Pancreas (tissue), 10 donors: ENCODE measurements around the gene TMEM256. TPM values are rescaled to one million over a fixed set of nuclear protein-coding genes. Genes with fewer than 3 reads are reported as not detected.
A peak's percentile ranks its signal among the peaks of the same experiment; 100 is the strongest.

Source experiments
- ATAC-seq, 4 donors: fragments of 200-7000 bp; cut with Tn5 transposase; one replicate each; pipeline versions ENCODE4 v1.8.0 to v1.9.1; 2020; ENCODE audit warnings: mild to moderate bottlenecking in 4 of 4, moderate library complexity in 4 of 4
- DNase-seq, 6 donors: peaks; one replicate each; pipeline ENCODE4 v3.0.0-alpha.2; 2020
- FAIRE-seq: peaks from 2 replicates; lab custom pipeline; 2012; peaks lifted over from hg19 to GRCh38; lab: Jason Lieb, UNC
- H3K27ac ChIP-seq, 4 donors: fragments of 200-600 bp; sonication (generic); 1 replicate in 3 of 4; 2 replicates in 1 of 4; pipeline versions ENCODE4 v1.5.0 to v1.8.0; 2020
- H3K27me3 ChIP-seq, 4 donors: fragments of 200-600 bp; one replicate each; pipeline ENCODE4 v1.8.0; 2021
- H3K36me3 ChIP-seq, 3 donors: fragments of 200-600 bp; sonication (generic) in 1 of 3; one replicate each; pipeline versions ENCODE4 v1.5.0 to v1.8.0; 2020 to 2021
- H3K4me1 ChIP-seq, 3 donors: fragments of 200-600 bp; one replicate each; pipeline ENCODE4 v1.8.0; 2021
- H3K4me3 ChIP-seq, 4 donors: fragments of 200-600 bp; sonication (generic) in 2 of 4; one replicate each; pipeline versions ENCODE4 v1.5.0 to v1.8.0; 2020 to 2021
- H3K9me3 ChIP-seq, 4 donors: fragments of 200-600 bp; one replicate each; pipeline ENCODE4 v1.8.0; 2021
- CTCF ChIP-seq, 4 donors: fragments of 200-600 bp; sonication (generic) in 3 of 4; IDR thresholded peaks; one replicate each; pipeline versions ENCODE4 v1.5.0 to v1.8.0; 2021; ENCODE audit warnings: antibody characterized with exemption in 4 of 4
- WGBS, 2 donors: extraction: QIAGEN DNeasy Blood & Tissue Kit; methylation state at CpG; one replicate each; pipeline ENCODE4 v1.1.7; 2013; 5-methylcytosine and 5-hydroxymethylcytosine counted together
- intact Hi-C, 3 donors: fragments of 100-400 bp; cut with DNase I; formaldehyde crosslinking; loops; one replicate each; pipeline versions ENCODE4 v1.11.1 to v1.14.2; 2022
- polyA plus RNA-seq, 2 donors: library from polyadenylated mRNA; stranded (reverse); fragments of 200-250 nt; gene quantifications; one replicate each; pipeline ENCODE4 v1.2.3, GENCODE V29; 2013
- total RNA-seq, 6 donors: library from RNA; stranded (reverse); fragmentation: NEBNext Ultra II Directional in 4 of 6; extraction: Animal tissue kit (Norgen Biotek cat#: 25700) in 4 of 6; gene quantifications; one replicate each; pipeline versions ENCODE4 v1.2.1 to v1.2.4, GENCODE V29; 2021 to 2023
- donor health status: healthy with polysubstance abuse.
- donor health status: DM: no; HTN: no; CAD: no; lungs with moderate emphysema.
- donor health status: DM: no; HTN: no; CAD: no.
- donor health status: control.
- donor health status: control.
- donor health status: Bipolar disorder and iron deficiency.
- donor health status: DM: yes; HTN: yes; CAD: no.
- donor health status: DM: no; HTN: no; CAD: no.
- donor health status: DM: no; HTN: no; CAD: no.
- donor health status: DM: yes; HTN: yes; CAD: no.

TMEM256 gene
- total and polyA plus RNA-seq, 8 donors: 32.8 to 119 (median 51.2) TPM

DNA sequence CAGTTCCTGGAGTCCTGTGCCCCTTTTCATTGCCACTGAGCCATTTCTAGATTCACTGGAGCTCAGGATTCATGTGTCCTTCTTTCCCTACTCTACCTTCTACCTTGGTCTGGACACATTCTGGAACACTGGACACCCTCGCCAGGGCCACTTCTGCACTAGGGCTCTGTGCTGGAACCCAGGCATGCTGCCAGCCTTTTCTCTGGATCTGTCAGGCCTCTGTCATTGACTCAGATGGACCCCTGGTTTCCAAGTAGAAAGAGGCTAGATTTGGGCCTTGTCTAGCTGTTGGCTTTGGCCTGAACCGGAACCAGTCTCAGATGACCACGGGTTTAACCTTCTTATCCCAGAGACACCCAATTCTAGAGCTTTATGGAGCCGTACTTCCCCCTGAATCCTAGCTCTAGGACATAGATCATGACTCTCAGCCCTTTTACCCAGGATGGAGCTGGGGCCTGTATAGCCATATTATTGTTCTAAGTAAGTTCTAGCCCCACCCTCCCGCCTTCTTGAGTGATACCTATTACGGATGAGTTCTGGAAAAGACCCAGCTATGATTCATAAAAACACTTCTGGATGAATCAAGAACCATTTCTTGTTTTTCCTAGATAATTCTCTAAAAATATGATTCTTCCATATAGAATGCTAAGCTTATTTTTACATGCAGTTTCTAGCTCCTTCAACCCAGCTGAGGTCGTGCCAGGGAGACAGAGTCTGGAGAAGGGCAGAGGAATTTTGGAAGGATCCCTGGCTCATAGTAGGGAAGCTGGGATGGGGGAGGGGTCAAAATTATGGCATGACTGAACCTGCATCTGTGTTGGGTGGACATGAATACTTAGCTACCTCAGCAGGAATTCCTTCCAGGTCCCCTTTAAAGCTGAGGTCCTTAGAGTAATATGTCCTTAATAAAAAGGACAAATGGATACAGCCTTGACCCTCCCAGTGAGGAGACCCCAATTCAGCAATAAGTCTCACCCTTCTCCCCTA lies 39.9 kb upstream of the TMEM256 start:
- intact Hi-C loops: loop anchor here in 2 of 3 donors (5.0 kb wide), 1 partner anchor 34 kb away; the partner anchor contains the start of gene ZBTB4 (in 2 of the 2)
- ATAC-seq: no peak
- Histone ChIP-seq H3K4me1 (peaks cover 5 to 17% (median 5%) of the 10 kb centered on the region in 3 donors), H3K27me3 (no peaks in the 10 kb centered on the region), H3K4me3 (no peak overlapping the region), H3K9me3 (no peaks in the 10 kb centered on the region), H3K27ac (no peak overlapping the region), H3K36me3 (no peaks in the 10 kb centered on the region)
- no peak for DNase-seq
- WGBS, 2 donors: 85% methylated on average over 7 of the region's 7 CpGs
- TF ChIP-seq CTCF (IDR thresholded peaks at IDR 0.05): no peak
- FAIRE-seq: no peak

- no peak for FAIRE-seq
- H3K4me1 ChIP-seq: peaks cover 5 to 22% (median 5%) of the 10 kb centered on the region in 3 donors
- H3K9me3 ChIP-seq: no peaks in the 10 kb centered on the region
- H3K4me3 ChIP-seq: no peak overlapping the region
- intact Hi-C loops: loop anchor here in 2 of 3 donors (5.0 kb wide), 1 partner anchor 35 kb away; the partner anchor contains the start of gene ZBTB4 (in 2 of the 2)
- DNase-seq: no peak
- no peaks in the 10 kb centered on the region for H3K36me3 ChIP-seq
- no peak for TF ChIP-seq CTCF (IDR thresholded peaks at IDR 0.05)
- no peak overlapping the region for H3K27ac ChIP-seq
- H3K27me3 ChIP-seq: no peaks in the 10 kb centered on the region
- ATAC-seq: no peak
- WGBS, 2 donors: 86 to 88% methylated on average over 2 of the region's 2 CpGs
Measured at GRCh38 chr17:7442142-7442541, 38.2 kb upstream of the TMEM256 start.

DNA sequence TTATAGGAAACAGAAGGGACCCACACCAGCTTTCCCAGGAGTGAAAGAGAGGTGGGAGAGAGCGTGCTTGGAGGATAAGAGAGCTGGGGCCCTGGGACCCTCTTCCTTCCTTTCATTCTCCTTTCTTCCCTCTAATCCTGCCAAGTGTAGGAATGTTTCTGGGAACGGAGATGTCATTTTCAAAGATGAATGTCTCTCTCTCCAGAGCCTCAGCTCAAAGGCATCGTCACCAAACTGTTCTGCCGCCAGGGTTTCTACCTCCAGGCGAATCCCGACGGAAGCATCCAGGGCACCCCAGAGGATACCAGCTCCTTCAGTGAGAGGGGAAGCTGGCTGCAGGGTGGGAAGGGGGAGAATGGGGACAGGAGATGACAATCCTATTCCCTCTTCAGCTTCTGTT lies 37.4 kb upstream of the TMEM256 start:
- FAIRE-seq (no peak), DNase-seq (no peak), ATAC-seq (no peak)
- no peak for TF ChIP-seq CTCF (IDR thresholded peaks at IDR 0.05)
- WGBS, 2 donors: 81 to 85% methylated on average over 7 of the region's 7 CpGs
- Histone ChIP-seq H3K27ac (no peak overlapping the region), H3K36me3 (no peaks in the 10 kb centered on the region), H3K4me3 (no peak overlapping the region), H3K27me3 (no peaks in the 10 kb centered on the region), H3K4me1 (peaks cover 5 to 23% (median 10%) of the 10 kb centered on the region in 3 donors), H3K9me3 (no peaks in the 10 kb centered on the region)
- intact Hi-C loops: loop anchor here in 2 of 3 donors (5.0 kb wide), 1 partner anchor 36 kb away; the partner anchor contains the start of gene ZBTB4 (in 2 of the 2)

GRCh38 chr17:7440834-7441195 lies 36.9 kb upstream of the TMEM256 start:
- Histone ChIP-seq H3K27ac (no peak overlapping the region), H3K9me3 (no peaks in the 10 kb centered on the region), H3K4me1 (peaks cover 5 to 22% (median 11%) of the 10 kb centered on the region in 3 donors), H3K27me3 (no peaks in the 10 kb centered on the region), H3K4me3 (peak overlapping the region in 1 of 4 donors; percentile 45), H3K36me3 (no peaks in the 10 kb centered on the region)
- no peak for ATAC-seq
- intact Hi-C loops: loop anchor here in 2 of 3 donors (5.0 kb wide), 1 partner anchor 36 kb away; the partner anchor contains the start of gene ZBTB4 (in 2 of the 2)
- 28 to 37% methylated on average over 12 of the region's 12 CpGs for WGBS, 2 donors
- FAIRE-seq: no peak
- DNase-seq: peak in 3 of 6 donors; percentile 34 to 83 (median 65)
- no peak for TF ChIP-seq CTCF (IDR thresholded peaks at IDR 0.05)
